ENCODE results near the gene SAMD4B.

Gene SAMD4B

GRCh38 chr19:39416152-39417120, 74.2 kb downstream of the SAMD4B start:
- TF ChIP-seq CTCF (IDR thresholded peaks at IDR 0.05; ENCODE audit: low read depth, low read length, missing control alignments) = no peak
- no peak overlapping the region for H3K4me3 ChIP-seq (ENCODE audit: low read depth, low read length)
- in situ Hi-C loops (cut with HindIII; ENCODE audit: low sequenced_read_pairs) = no loop called here
- no peak for DNase-seq (ENCODE audit: low read depth)

GRCh38 chr19:39417463-39418181, 75.4 kb downstream of the SAMD4B start:
- in situ Hi-C loops (cut with HindIII; ENCODE audit: low sequenced_read_pairs) = no loop called here
- no peak for TF ChIP-seq CTCF (IDR thresholded peaks at IDR 0.05; ENCODE audit: low read depth, low read length, missing control alignments)
- no peak for DNase-seq (ENCODE audit: low read depth)
- H3K4me3 ChIP-seq (ENCODE audit: low read depth, low read length) = no peak overlapping the region

- no peak for DNase-seq (ENCODE audit: low read depth)
- TF ChIP-seq CTCF (IDR thresholded peaks at IDR 0.05; ENCODE audit: low read depth, low read length, missing control alignments) = no peak
- in situ Hi-C loops (cut with HindIII; ENCODE audit: low sequenced_read_pairs) = no loop called here
- H3K4me3 ChIP-seq (ENCODE audit: low read depth, low read length) = no peak overlapping the region
These were observed 76.8 kb downstream of the SAMD4B start for GRCh38 chr19:39419003-39419402.

- in situ Hi-C loops (cut with HindIII; ENCODE audit: low sequenced_read_pairs) = no loop called here
- TF ChIP-seq CTCF (IDR thresholded peaks at IDR 0.05; ENCODE audit: low read depth, low read length, missing control alignments) = no peak
- DNase-seq (ENCODE audit: low read depth) = no peak
- no peak overlapping the region for H3K4me3 ChIP-seq (ENCODE audit: low read depth, low read length)
These were observed 78.5 kb downstream of the SAMD4B start for GRCh38 chr19:39420769-39421168.

- H3K4me3 ChIP-seq (ENCODE audit: low read depth, low read length) = no peak overlapping the region
- in situ Hi-C loops (cut with HindIII; ENCODE audit: low sequenced_read_pairs) = no loop called here
- no peak for TF ChIP-seq CTCF (IDR thresholded peaks at IDR 0.05; ENCODE audit: low read depth, low read length, missing control alignments)
- DNase-seq (ENCODE audit: low read depth) = no peak
These were observed 79.8 kb downstream of the SAMD4B start for GRCh38 chr19:39422020-39422419.

GRCh38 chr19:39423258-39424086, 81.3 kb downstream of the SAMD4B start:
- no peak for DNase-seq (ENCODE audit: low read depth)
- no peak for TF ChIP-seq CTCF (IDR thresholded peaks at IDR 0.05; ENCODE audit: low read depth, low read length, missing control alignments)
- H3K4me3 ChIP-seq (ENCODE audit: low read depth, low read length) = no peak overlapping the region
- in situ Hi-C loops (cut with HindIII; ENCODE audit: low sequenced_read_pairs) = no loop called here

Measured in astrocyte of the cerebellum (primary cell).